Measurements from ENCODE around the gene CDKAL1.
"Not testable (repeated sequence)": the region's sequence is repeated elsewhere in the genome, so short reads cannot be mapped to it uniquely, and the experiment has no call there.

The CDKAL1 gene

GRCh38 chr6:20826378-20826777, 292.1 kb downstream of the CDKAL1 start:
- no peaks in the 10 kb centered on the region for H3K4me1 ChIP-seq (ENCODE audit: control insufficient read depth, insufficient read depth, low read length)
- H3K36me3 ChIP-seq (ENCODE audit: control insufficient read depth, insufficient read depth, low read length), result no peaks in the 10 kb centered on the region
- no peaks in the 10 kb centered on the region for H3K9me3 ChIP-seq (ENCODE audit: control insufficient read depth, insufficient read depth, low read length)
- no peak overlapping the region for H3K27ac ChIP-seq (ENCODE audit: low read length)
- no peaks in the 10 kb centered on the region for H3K27me3 ChIP-seq (ENCODE audit: control insufficient read depth, insufficient read depth, low read length)
- H3K4me3 ChIP-seq (ENCODE audit: low read length), result no peak overlapping the region
- no CpG with 5 or more reads among the region's 6 CpGs for WGBS (ENCODE audit: insufficient coverage, insufficient read length)
- DNase-seq (ENCODE audit: low read depth, low spot score), result no peak

- DNase-seq (ENCODE audit: low read depth, low spot score), result no peak
- Histone ChIP-seq H3K4me1 (ENCODE audit: control insufficient read depth, insufficient read depth, low read length) (no peaks in the 10 kb centered on the region), H3K27me3 (ENCODE audit: control insufficient read depth, insufficient read depth, low read length) (no peaks in the 10 kb centered on the region), H3K4me3 (ENCODE audit: low read length) (no peak overlapping the region), H3K27ac (ENCODE audit: low read length) (no peak overlapping the region), H3K9me3 (ENCODE audit: control insufficient read depth, insufficient read depth, low read length) (no peaks in the 10 kb centered on the region), H3K36me3 (ENCODE audit: control insufficient read depth, insufficient read depth, low read length) (no peaks in the 10 kb centered on the region)
- no CpG with 5 or more reads among the region's 1 CpG for WGBS (ENCODE audit: insufficient coverage, insufficient read length)
These were observed 293.5 kb downstream of the CDKAL1 start for GRCh38 chr6:20827798-20828197.

- no peaks in the 10 kb centered on the region for H3K27me3 ChIP-seq (ENCODE audit: control insufficient read depth, insufficient read depth, low read length)
- peaks cover 3% of the 10 kb centered on the region; the same call in 1 of the 2 replicates for H3K4me1 ChIP-seq (ENCODE audit: control insufficient read depth, insufficient read depth, low read length)
- no peak for DNase-seq (ENCODE audit: low read depth, low spot score)
- H3K27ac ChIP-seq (ENCODE audit: low read length), result no peak overlapping the region
- no CpG with 5 or more reads among the region's 1 CpG for WGBS (ENCODE audit: insufficient coverage, insufficient read length)
- no peak overlapping the region for H3K4me3 ChIP-seq (ENCODE audit: low read length)
- H3K9me3 ChIP-seq (ENCODE audit: control insufficient read depth, insufficient read depth, low read length), result no peaks in the 10 kb centered on the region
- no peaks in the 10 kb centered on the region for H3K36me3 ChIP-seq (ENCODE audit: control insufficient read depth, insufficient read depth, low read length)
These were observed 296.3 kb downstream of the CDKAL1 start for GRCh38 chr6:20830576-20830975.

GRCh38 chr6:20831251-20831650, 297.0 kb downstream of the CDKAL1 start:
- not testable (repeated sequence) for H3K4me1 ChIP-seq (ENCODE audit: control insufficient read depth, insufficient read depth, low read length); H3K9me3 ChIP-seq (ENCODE audit: control insufficient read depth, insufficient read depth, low read length); DNase-seq (ENCODE audit: low read depth, low spot score); H3K4me3 ChIP-seq (ENCODE audit: low read length); H3K27ac ChIP-seq (ENCODE audit: low read length); H3K27me3 ChIP-seq (ENCODE audit: control insufficient read depth, insufficient read depth, low read length); H3K36me3 ChIP-seq (ENCODE audit: control insufficient read depth, insufficient read depth, low read length)
- no CpG with 5 or more reads among the region's 7 CpGs for WGBS (ENCODE audit: insufficient coverage, insufficient read length)

- Histone ChIP-seq H3K9me3 (ENCODE audit: control insufficient read depth, insufficient read depth, low read length) (no peaks in the 10 kb centered on the region), H3K27me3 (ENCODE audit: control insufficient read depth, insufficient read depth, low read length) (no peaks in the 10 kb centered on the region), H3K36me3 (ENCODE audit: control insufficient read depth, insufficient read depth, low read length) (no peaks in the 10 kb centered on the region), H3K27ac (ENCODE audit: low read length) (no peak overlapping the region), H3K4me3 (ENCODE audit: low read length) (no peak overlapping the region), H3K4me1 (ENCODE audit: control insufficient read depth, insufficient read depth, low read length) (peaks cover 3% of the 10 kb centered on the region; the same call in 1 of the 2 replicates)
- no CpG with 5 or more reads among the region's 8 CpGs for WGBS (ENCODE audit: insufficient coverage, insufficient read length)
- DNase-seq (ENCODE audit: low read depth, low spot score), result no peak
These were observed 299.7 kb downstream of the CDKAL1 start for GRCh38 chr6:20833881-20834515.

- Histone ChIP-seq H3K4me3 (ENCODE audit: low read length) (no peak overlapping the region), H3K27me3 (ENCODE audit: control insufficient read depth, insufficient read depth, low read length) (no peaks in the 10 kb centered on the region), H3K27ac (ENCODE audit: low read length) (no peak overlapping the region), H3K4me1 (ENCODE audit: control insufficient read depth, insufficient read depth, low read length) (peaks cover 3% of the 10 kb centered on the region; the same call in 1 of the 2 replicates), H3K36me3 (ENCODE audit: control insufficient read depth, insufficient read depth, low read length) (no peaks in the 10 kb centered on the region), H3K9me3 (ENCODE audit: control insufficient read depth, insufficient read depth, low read length) (no peaks in the 10 kb centered on the region)
- no CpG with 5 or more reads among the region's 6 CpGs for WGBS (ENCODE audit: insufficient coverage, insufficient read length)
- no peak for DNase-seq (ENCODE audit: low read depth, low spot score)
These were observed 301.2 kb downstream of the CDKAL1 start for GRCh38 chr6:20835315-20836010.

- Histone ChIP-seq H3K27ac (ENCODE audit: low read length) (no peak overlapping the region), H3K9me3 (ENCODE audit: control insufficient read depth, insufficient read depth, low read length) (no peaks in the 10 kb centered on the region), H3K27me3 (ENCODE audit: control insufficient read depth, insufficient read depth, low read length) (no peaks in the 10 kb centered on the region), H3K36me3 (ENCODE audit: control insufficient read depth, insufficient read depth, low read length) (no peaks in the 10 kb centered on the region), H3K4me3 (ENCODE audit: low read length) (no peak overlapping the region), H3K4me1 (ENCODE audit: control insufficient read depth, insufficient read depth, low read length) (peaks cover 3% of the 10 kb centered on the region; the same call in 1 of the 2 replicates)
- no peak for DNase-seq (ENCODE audit: low read depth, low spot score)
- WGBS (ENCODE audit: insufficient coverage, insufficient read length), result no CpG with 5 or more reads among the region's 2 CpGs
These were observed 302.9 kb downstream of the CDKAL1 start for GRCh38 chr6:20837189-20837588.

GRCh38 chr6:20838113-20838512, 303.9 kb downstream of the CDKAL1 start:
- WGBS (ENCODE audit: insufficient coverage, insufficient read length), result no CpG with 5 or more reads among the region's 3 CpGs
- no peak for DNase-seq (ENCODE audit: low read depth, low spot score)
- peaks cover 3% of the 10 kb centered on the region; the same call in 1 of the 2 replicates for H3K4me1 ChIP-seq (ENCODE audit: control insufficient read depth, insufficient read depth, low read length)
- no peaks in the 10 kb centered on the region for H3K27me3 ChIP-seq (ENCODE audit: control insufficient read depth, insufficient read depth, low read length)
- no peak overlapping the region for H3K4me3 ChIP-seq (ENCODE audit: low read length)
- H3K27ac ChIP-seq (ENCODE audit: low read length), result no peak overlapping the region
- H3K9me3 ChIP-seq (ENCODE audit: control insufficient read depth, insufficient read depth, low read length), result no peaks in the 10 kb centered on the region
- H3K36me3 ChIP-seq (ENCODE audit: control insufficient read depth, insufficient read depth, low read length), result no peaks in the 10 kb centered on the region

- Histone ChIP-seq H3K4me1 (ENCODE audit: control insufficient read depth, insufficient read depth, low read length) (peaks cover 1% of the 10 kb centered on the region; the same call in 1 of the 2 replicates), H3K9me3 (ENCODE audit: control insufficient read depth, insufficient read depth, low read length) (no peaks in the 10 kb centered on the region), H3K27me3 (ENCODE audit: control insufficient read depth, insufficient read depth, low read length) (no peaks in the 10 kb centered on the region), H3K27ac (ENCODE audit: low read length) (no peak overlapping the region), H3K4me3 (ENCODE audit: low read length) (no peak overlapping the region), H3K36me3 (ENCODE audit: control insufficient read depth, insufficient read depth, low read length) (no peaks in the 10 kb centered on the region)
- no CpG with 5 or more reads among the region's 2 CpGs for WGBS (ENCODE audit: insufficient coverage, insufficient read length)
- DNase-seq (ENCODE audit: low read depth, low spot score), result no peak
These were observed 305.4 kb downstream of the CDKAL1 start for GRCh38 chr6:20839630-20840029.

GRCh38 chr6:20840675-20841074, 306.4 kb downstream of the CDKAL1 start:
- H3K9me3 ChIP-seq (ENCODE audit: control insufficient read depth, insufficient read depth, low read length), result no peaks in the 10 kb centered on the region
- WGBS (ENCODE audit: insufficient coverage, insufficient read length), result no CpG with 5 or more reads among the region's 2 CpGs
- H3K27ac ChIP-seq (ENCODE audit: low read length), result no peak overlapping the region
- no peaks in the 10 kb centered on the region for H3K4me1 ChIP-seq (ENCODE audit: control insufficient read depth, insufficient read depth, low read length)
- no peak for DNase-seq (ENCODE audit: low read depth, low spot score)
- H3K36me3 ChIP-seq (ENCODE audit: control insufficient read depth, insufficient read depth, low read length), result no peaks in the 10 kb centered on the region
- H3K27me3 ChIP-seq (ENCODE audit: control insufficient read depth, insufficient read depth, low read length), result no peaks in the 10 kb centered on the region
- no peak overlapping the region for H3K4me3 ChIP-seq (ENCODE audit: low read length)

GRCh38 chr6:20841806-20842205, 307.5 kb downstream of the CDKAL1 start:
- Histone ChIP-seq H3K27ac (ENCODE audit: low read length) (no peak overlapping the region), H3K4me3 (ENCODE audit: low read length) (no peak overlapping the region), H3K36me3 (ENCODE audit: control insufficient read depth, insufficient read depth, low read length) (no peaks in the 10 kb centered on the region), H3K4me1 (ENCODE audit: control insufficient read depth, insufficient read depth, low read length) (no peaks in the 10 kb centered on the region), H3K9me3 (ENCODE audit: control insufficient read depth, insufficient read depth, low read length) (no peaks in the 10 kb centered on the region), H3K27me3 (ENCODE audit: control insufficient read depth, insufficient read depth, low read length) (no peaks in the 10 kb centered on the region)
- no peak for DNase-seq (ENCODE audit: low read depth, low spot score)

Measured in iPS DF 6.9 (cell line).